Panc1 (cell line): ENCODE results near the gene TNIK. TPM values are rescaled to one million over a fixed set of nuclear protein-coding genes. Genes with fewer than 3 reads are reported as not detected.

Experiments
- ATAC-seq: fragments of 200-7000 bp; cut with Tn5 transposase; 2 replicates; pipeline ENCODE4 v1.9.1; 2020; ENCODE audit warnings: mild to moderate bottlenecking, moderate library complexity
- BruUV-seq: library from RNA; stranded (reverse); fragments of 400-500 nt; replicated peaks from 2 replicates; lab custom pipeline; 2021; lab: Mats Ljungman, UMichigan
- CTCF ChIA-PET: fragments of 300-600 bp; sonication (Branson Sonifier 250); formaldehyde crosslinking; loops from one replicate; lab custom pipeline; 2022; ENCODE audit warnings: antibody characterized with exemption; lab: Charles Lee
- POLR2A ChIA-PET: fragments of 300-600 bp; sonication (Branson Sonifier 250); formaldehyde crosslinking; loops from one replicate; lab custom pipeline; 2022; ENCODE audit warnings: antibody characterized with exemption; lab: Charles Lee
- DNase-seq: peaks from one replicate; pipeline ENCODE4 v3.0.0-alpha.2; 2010; ENCODE audit warnings: low read depth, low spot score
- H3K27ac ChIP-seq: 2 replicates; pipeline ENCODE4 v1.5.1; 2011; ENCODE audit warnings: mild to moderate bottlenecking, low read length, inconsistent platforms
- H3K27me3 ChIP-seq: fragments of 200-500 bp; sonication (Bioruptor generic); 2 replicates; pipeline ENCODE4 v1.6.0; 2014; ENCODE audit warnings: low read length, inconsistent platforms; ENCODE audit not compliant: control insufficient read depth, insufficient read depth
- H3K36me3 ChIP-seq: fragments of 200-500 bp; sonication (Bioruptor generic); 2 replicates; pipeline ENCODE4 v1.5.1; 2014; ENCODE audit warnings: inconsistent platforms, mild to moderate bottlenecking, low read length, moderate library complexity; ENCODE audit not compliant: control insufficient read depth, insufficient read depth
- H3K4me1 ChIP-seq: 2 replicates; pipeline ENCODE4 v1.5.1; 2011; ENCODE audit warnings: inconsistent platforms, mild to moderate bottlenecking, low read length, moderate library complexity; ENCODE audit not compliant: control insufficient read depth, insufficient read depth
- H3K4me3 ChIP-seq, 2 experiments: 2 replicates each; pipeline ENCODE4 v1.5.1; 2011 to 2012; ENCODE audit warnings: low read depth in 2 of 2, low read length in 2 of 2, mild to moderate bottlenecking in 2 of 2, inconsistent platforms in 1 of 2, moderate library complexity in 1 of 2
- H3K9me3 ChIP-seq: fragments of 200-500 bp; sonication (Bioruptor generic); 2 replicates; pipeline ENCODE4 v1.5.1; 2014; ENCODE audit warnings: low read depth, mild to moderate bottlenecking, inconsistent platforms, low read length, moderate library complexity; ENCODE audit not compliant: control insufficient read depth, insufficient read depth
- POLR2AphosphoS5 ChIP-seq: IDR thresholded peaks from 2 replicates; pipeline ENCODE4 v1.6.1; 2012; ENCODE audit warnings: mild to moderate bottlenecking, low read depth, low read length, moderate library complexity
- SIN3A ChIP-seq: IDR thresholded peaks from 2 replicates; pipeline ENCODE4 v1.6.1; 2012; ENCODE audit warnings: low read depth, mild to moderate bottlenecking, low read length, moderate library complexity, borderline replicate concordance; ENCODE audit not compliant: insufficient read depth
- TCF7L2 ChIP-seq: IDR thresholded peaks from 2 replicates; pipeline ENCODE4 v1.6.1; 2011; ENCODE audit warnings: mild to moderate bottlenecking, low read depth, low read length, inconsistent platforms
- in situ Hi-C: cut with HindIII; loops from 2 replicates; pipeline ENCODE4 v1.10.0; 2016; ENCODE audit warnings: low sequenced_read_pairs, low pct_unique_long_range_greater_than_20kb
- intact Hi-C: fragments of 100-400 bp; cut with micrococcal nuclease; formaldehyde crosslinking; loops from one replicate; pipeline ENCODE4 v1.10.0; 2022; ENCODE audit not compliant: unreplicated experiment
- total RNA-seq: library from RNA; stranded (reverse); gene quantifications from one replicate; pipeline ENCODE4 v1.2.1, GENCODE V29; 2021; ENCODE audit not compliant: unreplicated experiment
- TF ChIP-seq, protein P1 (sequence below), 2 experiments: IDR thresholded peaks; 2 replicates each; pipeline ENCODE4 v1.6.1; 2011 to 2012; ENCODE audit warnings: low read depth in 2 of 2, control low read depth in 1 of 2, low read length in 1 of 2, mild to moderate bottlenecking in 1 of 2, moderate library complexity in 1 of 2; ENCODE audit not compliant: insufficient read depth in 1 of 2
- TF ChIP-seq, protein P2 (sequence below): fragments of 450-650 bp; IDR thresholded peaks from 2 replicates; pipeline ENCODE4 v1.5.1; 2017; ENCODE audit warnings: mild to moderate bottlenecking

The TNIK gene
- total RNA-seq, 1 experiment from 2014 or later = 1.9 TPM

- TF ChIP-seq, protein P1, sequence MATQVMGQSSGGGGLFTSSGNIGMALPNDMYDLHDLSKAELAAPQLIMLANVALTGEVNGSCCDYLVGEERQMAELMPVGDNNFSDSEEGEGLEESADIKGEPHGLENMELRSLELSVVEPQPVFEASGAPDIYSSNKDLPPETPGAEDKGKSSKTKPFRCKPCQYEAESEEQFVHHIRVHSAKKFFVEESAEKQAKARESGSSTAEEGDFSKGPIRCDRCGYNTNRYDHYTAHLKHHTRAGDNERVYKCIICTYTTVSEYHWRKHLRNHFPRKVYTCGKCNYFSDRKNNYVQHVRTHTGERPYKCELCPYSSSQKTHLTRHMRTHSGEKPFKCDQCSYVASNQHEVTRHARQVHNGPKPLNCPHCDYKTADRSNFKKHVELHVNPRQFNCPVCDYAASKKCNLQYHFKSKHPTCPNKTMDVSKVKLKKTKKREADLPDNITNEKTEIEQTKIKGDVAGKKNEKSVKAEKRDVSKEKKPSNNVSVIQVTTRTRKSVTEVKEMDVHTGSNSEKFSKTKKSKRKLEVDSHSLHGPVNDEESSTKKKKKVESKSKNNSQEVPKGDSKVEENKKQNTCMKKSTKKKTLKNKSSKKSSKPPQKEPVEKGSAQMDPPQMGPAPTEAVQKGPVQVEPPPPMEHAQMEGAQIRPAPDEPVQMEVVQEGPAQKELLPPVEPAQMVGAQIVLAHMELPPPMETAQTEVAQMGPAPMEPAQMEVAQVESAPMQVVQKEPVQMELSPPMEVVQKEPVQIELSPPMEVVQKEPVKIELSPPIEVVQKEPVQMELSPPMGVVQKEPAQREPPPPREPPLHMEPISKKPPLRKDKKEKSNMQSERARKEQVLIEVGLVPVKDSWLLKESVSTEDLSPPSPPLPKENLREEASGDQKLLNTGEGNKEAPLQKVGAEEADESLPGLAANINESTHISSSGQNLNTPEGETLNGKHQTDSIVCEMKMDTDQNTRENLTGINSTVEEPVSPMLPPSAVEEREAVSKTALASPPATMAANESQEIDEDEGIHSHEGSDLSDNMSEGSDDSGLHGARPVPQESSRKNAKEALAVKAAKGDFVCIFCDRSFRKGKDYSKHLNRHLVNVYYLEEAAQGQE (IDR thresholded peaks at IDR 0.05; ENCODE audit: insufficient read depth in 1 of 2, low read depth in 2 of 2, low read length in 1 of 2) = no peak
- no peak for TF ChIP-seq SIN3A
- TF ChIP-seq POLR2AphosphoS5 = no peak
- no peak for TF ChIP-seq TCF7L2
- Histone ChIP-seq H3K4me3 (no peak overlapping the region), H3K9me3 (no peaks in the 10 kb centered on the region), H3K4me1 (no peaks in the 10 kb centered on the region), H3K36me3 (no peaks in the 10 kb centered on the region), H3K27ac (no peak overlapping the region), H3K27me3 (no peaks in the 10 kb centered on the region)
- intact Hi-C loops = no loop called here
- DNase-seq (no peak), ATAC-seq (no peak)
- CTCF ChIA-PET = no interaction called here
- in situ Hi-C loops = no loop called here
- POLR2A ChIA-PET = no interaction called here
- no TSS peak for BruUV-seq
Measured at GRCh38 chr3:171380711-171381425, 79.3 kb downstream of the TNIK start.

- H3K4me3 ChIP-seq = no peak overlapping the region
- CTCF ChIA-PET = no interaction called here
- H3K4me1 ChIP-seq = no peaks in the 10 kb centered on the region
- ATAC-seq (no peak), DNase-seq (no peak)
- no peaks in the 10 kb centered on the region for H3K36me3 ChIP-seq
- no peak overlapping the region for H3K27ac ChIP-seq
- in situ Hi-C loops = no loop called here
- H3K9me3 ChIP-seq = no peaks in the 10 kb centered on the region
- intact Hi-C loops = no loop called here
- POLR2A ChIA-PET = interaction anchor here (0.7 kb wide), 2 partner anchors 14 to 610 kb away, joined by 3 to 8 read pairs; no protein-coding TSS in a partner anchor
- BruUV-seq = no TSS peak
- TF ChIP-seq, protein P2, sequence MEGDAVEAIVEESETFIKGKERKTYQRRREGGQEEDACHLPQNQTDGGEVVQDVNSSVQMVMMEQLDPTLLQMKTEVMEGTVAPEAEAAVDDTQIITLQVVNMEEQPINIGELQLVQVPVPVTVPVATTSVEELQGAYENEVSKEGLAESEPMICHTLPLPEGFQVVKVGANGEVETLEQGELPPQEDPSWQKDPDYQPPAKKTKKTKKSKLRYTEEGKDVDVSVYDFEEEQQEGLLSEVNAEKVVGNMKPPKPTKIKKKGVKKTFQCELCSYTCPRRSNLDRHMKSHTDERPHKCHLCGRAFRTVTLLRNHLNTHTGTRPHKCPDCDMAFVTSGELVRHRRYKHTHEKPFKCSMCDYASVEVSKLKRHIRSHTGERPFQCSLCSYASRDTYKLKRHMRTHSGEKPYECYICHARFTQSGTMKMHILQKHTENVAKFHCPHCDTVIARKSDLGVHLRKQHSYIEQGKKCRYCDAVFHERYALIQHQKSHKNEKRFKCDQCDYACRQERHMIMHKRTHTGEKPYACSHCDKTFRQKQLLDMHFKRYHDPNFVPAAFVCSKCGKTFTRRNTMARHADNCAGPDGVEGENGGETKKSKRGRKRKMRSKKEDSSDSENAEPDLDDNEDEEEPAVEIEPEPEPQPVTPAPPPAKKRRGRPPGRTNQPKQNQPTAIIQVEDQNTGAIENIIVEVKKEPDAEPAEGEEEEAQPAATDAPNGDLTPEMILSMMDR = no peak
- TF ChIP-seq, protein P1 (IDR thresholded peaks at IDR 0.05; ENCODE audit: insufficient read depth in 1 of 2, low read depth in 2 of 2, low read length in 1 of 2) = no peak
- TF ChIP-seq POLR2AphosphoS5 = no peak
- TF ChIP-seq TCF7L2 = no peak
- no peak for TF ChIP-seq SIN3A
- H3K27me3 ChIP-seq = no peaks in the 10 kb centered on the region
Measured at GRCh38 chr3:171379961-171380483, 80.2 kb downstream of the TNIK start.
